ENCODE measurements around the gene KATNB1. TPM values are rescaled to one million over a fixed set of nuclear protein-coding genes. Genes with fewer than 3 reads are reported as not detected.
"Not testable (repeated sequence)": the region's sequence is repeated elsewhere in the genome, so short reads cannot be mapped to it uniquely, and the experiment has no call there.

Gene KATNB1
- total RNA-seq, 1 donor from 2014 or later = 23.6 TPM

DNA sequence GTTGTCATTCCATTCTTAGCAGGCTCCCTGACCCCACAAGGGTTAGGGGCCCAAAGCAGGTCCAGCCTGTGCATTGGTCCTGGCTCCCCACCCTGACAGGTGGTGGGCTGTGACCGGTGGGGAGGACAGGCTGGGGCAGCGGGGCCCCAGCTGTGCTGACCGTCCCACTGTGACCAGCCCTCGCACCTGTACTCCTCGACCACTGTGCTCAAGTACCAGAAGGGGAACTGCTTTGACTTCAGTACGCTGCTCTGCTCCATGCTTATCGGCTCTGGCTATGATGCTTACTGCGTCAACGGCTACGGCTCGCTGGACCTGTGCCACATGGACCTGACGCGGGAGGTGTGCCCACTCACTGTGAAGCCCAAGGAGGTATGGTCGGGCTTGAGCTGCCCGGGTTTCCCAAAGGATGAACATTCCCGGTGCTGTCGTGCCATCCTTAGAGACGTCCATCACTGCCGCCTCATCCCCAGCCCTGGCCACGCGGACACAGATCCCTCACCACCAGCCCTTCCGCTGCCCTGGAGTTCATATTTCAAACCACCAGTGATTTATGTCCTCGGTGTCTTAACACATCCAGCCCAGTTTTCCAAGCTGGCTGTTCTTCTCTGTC is 33.7 kb upstream of the KATNB1 start:
- DNase-seq (ENCODE audit: low read depth in 2 of 2) = no peak

DNA sequence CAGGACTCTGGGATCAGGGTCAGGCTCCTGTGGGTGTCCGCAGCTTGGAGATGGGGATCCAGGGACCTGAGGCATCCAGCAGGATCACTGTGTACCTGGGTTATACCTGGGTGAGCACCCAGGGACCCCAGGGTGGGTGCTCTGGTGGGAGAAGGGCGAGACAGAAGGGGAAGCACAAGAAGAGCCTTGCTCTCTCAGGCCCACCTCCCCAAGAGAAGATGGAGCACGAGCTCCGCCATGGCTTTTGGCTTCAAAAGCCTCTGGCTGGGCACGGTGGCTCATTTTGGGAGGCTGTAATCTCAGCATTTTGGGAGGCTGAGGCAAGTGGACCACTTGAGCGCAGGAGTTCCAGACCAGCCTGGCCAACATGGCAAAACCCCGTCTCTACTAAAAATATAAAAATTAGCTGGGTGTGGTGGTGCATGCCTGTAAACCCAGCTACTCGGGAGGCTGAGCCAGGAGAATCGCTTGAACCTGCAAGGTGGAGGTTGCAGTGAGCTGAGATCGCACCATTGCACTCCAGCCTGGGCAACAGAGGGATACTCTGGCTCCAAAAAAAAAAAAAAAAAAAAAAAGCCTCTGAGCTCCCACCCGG is 32.1 kb upstream of the KATNB1 start:
- no peak for DNase-seq (ENCODE audit: low read depth in 2 of 2)

DNA sequence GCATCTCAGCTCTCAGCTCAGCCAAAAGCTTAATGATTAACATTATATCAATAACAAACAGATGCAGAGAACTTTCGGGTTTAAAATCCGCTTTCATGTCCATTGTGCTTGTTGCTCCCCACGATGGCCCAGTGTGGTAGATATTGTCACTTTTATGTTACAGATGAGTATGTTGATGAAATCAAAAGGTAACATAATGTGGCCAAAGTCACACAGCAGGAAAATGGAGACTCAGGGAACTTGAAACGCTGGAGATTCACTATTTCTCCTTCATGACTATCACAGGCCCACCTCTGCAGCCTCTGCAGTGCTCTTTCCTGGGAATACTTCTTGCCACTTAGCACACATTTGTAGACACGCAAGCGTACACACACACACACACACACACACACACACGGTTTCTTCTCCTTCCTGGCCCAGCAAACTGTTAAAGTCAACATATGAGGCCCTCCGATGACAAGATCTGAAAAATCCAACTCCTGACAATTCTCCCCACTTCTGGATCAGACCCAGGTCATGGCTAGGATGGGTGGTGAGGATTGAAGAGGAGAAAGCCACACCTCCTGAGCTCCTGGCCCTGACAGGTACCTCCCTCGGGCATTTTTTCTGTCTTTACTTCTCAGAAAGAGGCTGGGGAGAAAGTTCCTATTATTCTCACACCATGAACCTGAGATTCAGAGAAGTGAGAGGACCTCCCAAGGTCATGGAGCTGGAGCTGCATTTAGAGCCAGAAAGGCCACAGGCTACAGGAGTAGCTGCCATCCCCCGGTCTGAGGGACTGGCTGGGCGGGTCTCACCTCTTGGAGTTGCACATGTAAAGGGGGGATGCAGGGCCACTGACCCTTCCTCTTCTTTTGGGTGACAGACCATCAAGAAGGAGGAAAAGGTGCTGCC is 31.3 kb upstream of the KATNB1 start:
- no peak for DNase-seq (ENCODE audit: low read depth in 2 of 2)

DNA sequence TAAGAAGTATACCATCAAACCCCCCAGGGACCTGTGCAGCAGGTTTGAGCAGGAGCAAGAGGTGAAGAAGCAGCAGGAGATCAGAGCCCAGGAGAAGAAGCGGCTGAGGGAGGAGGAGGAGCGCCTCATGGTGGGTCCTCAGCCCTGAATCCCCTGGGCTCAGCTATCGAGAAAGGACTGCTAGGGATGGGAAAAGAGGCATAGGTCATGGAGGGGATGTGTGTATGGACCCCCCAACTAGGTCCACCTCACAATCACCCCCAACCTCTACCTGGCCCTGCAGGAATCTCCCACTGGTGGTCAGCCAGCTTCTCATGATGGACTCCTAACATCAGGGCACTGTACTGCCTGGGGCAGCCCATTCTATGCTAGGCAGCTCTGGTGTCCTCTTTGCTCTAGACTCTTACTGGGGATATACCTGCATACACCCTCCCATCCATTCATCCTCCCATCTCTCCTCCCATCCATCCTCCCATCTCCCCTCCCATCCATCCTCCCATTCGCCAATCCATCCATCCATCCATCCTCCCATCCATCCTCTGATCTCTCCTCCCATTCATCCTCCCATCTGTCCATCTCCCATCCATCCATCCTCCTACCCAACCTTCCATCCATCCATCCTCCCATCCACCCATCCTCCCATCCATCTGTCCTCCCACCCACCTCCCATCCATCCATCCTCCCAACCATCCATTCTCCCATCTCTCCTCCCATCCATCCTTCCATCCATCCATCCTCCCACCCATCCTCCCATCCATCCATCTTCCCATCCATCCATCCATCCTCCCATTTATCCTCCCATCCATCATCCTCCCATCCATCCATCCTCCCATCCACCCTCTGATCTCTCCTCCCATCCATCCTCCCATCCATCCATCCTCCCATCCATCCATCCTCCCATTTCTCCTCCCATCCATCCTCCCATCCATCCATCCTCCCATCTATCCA is 30.4 kb upstream of the KATNB1 start:
- no peak for DNase-seq (ENCODE audit: low read depth in 2 of 2)

DNA sequence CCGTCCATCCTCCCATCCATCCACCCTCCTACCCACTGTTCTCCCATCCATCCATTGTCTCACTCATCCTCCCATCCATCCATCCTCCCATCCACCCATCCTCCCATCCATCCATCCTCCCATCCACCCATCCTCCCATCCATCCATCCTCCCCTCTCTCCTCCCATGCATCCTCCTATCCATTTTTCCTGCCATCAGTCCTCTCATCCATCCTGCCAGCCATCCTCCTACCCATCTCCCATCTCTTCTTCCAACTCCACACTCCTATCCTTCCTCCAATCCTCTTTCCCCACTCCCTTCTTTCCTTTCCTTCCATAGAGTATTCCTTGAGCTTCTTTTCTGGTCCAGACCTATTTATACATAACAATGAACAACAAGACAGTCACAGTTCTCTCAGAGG is 28.9 kb upstream of the KATNB1 start:
- DNase-seq (ENCODE audit: low read depth in 2 of 2) = no peak

DNA sequence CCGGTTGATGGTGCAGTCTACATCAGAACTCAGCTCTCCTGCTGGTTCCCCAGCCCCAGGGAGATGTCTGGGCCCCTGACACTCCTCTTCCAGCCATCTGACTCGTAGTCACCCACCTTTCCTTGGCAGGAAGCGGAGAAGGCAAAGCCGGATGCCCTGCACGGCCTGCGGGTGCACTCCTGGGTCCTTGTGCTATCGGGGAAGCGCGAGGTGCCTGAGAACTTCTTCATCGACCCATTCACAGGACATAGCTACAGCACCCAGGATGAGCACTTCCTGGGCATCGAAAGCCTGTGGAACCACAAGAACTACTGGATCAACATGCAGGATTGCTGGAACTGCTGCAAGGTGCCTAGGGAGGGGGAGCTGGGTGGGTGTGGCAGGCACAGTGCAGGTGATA is 28.2 kb upstream of the KATNB1 start:
- no peak for DNase-seq (ENCODE audit: low read depth in 2 of 2)

DNA sequence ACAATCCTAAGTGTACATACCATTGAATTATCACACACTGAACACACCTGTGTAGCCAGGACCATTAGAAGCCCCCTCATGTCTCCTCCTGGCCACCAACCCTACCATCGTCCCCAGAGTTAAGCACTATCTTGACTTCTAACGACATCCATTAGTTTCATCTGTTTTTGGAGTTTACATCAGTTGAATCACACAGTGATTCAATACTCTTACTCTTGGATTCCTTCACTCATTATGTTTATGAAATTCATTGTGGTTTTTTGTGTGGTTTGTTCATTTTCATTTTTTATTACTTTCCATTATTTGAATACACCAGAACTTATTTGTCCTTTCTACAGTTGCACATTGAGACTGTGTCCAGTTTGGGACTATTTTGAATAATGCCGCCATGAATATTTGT is 27.4 kb upstream of the KATNB1 start:
- DNase-seq (ENCODE audit: low read depth in 2 of 2) = no peak

DNA sequence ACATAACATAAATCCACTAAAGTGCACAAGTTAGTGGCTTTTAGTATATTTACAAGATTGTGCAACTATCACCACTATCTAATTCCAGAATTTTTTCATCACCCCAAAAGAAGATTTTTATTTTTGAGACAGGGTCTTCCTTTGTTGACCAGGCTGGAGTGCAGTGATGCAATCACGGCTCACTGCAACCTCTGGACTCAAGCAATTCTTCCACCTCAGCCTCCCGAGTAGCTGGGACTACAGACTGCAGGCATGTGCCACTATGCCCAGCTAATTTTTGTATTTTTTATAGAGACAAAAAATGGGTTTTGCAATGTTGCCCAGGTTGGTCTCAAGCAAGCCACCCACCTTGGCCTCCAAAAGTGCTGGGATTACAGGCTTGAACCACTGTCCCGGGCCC is 25.9 kb upstream of the KATNB1 start:
- DNase-seq (ENCODE audit: low read depth in 2 of 2) = no peak

DNA sequence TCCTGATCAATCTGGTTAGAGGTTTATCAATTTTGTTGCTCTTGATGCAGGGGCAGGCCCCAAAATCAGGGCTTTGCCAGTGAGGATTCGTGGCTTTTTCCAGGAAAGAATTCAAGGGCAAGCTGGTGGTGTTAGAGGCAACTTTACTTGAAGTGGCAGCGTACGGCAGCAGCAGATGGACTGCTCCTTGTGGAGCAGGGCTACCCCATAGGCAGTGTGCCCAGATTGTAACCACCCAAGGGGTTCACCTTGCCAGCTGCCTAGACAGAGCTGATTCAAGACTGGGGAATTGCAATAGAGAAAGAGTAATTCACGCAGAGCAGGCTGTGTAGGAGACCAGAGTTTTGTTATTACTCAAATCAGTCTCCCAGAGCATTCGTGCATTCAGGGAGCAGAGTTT is 24.2 kb upstream of the KATNB1 start:
- DNase-seq (ENCODE audit: low read depth in 2 of 2) = no peak

DNA sequence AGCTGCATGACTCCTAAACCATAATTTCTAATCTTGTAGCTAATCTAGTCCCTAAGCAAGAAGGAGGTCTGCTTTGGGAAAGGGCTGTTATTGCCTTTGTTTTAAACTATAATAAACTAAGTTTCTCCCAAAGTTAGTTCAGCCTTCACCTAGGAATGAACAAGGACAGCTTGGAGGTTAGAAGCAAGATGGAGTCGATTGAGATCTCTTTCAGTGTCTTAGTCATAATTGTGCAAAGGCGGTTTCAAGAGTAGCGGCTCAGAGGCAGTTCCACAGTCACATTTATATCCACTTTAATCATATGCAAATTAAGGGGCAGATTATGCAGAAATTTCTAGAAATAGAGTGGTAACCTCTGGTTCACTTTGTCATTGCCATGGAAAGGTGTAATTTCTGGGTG is 23.6 kb upstream of the KATNB1 start:
- no peak for DNase-seq (ENCODE audit: low read depth in 2 of 2)

DNA sequence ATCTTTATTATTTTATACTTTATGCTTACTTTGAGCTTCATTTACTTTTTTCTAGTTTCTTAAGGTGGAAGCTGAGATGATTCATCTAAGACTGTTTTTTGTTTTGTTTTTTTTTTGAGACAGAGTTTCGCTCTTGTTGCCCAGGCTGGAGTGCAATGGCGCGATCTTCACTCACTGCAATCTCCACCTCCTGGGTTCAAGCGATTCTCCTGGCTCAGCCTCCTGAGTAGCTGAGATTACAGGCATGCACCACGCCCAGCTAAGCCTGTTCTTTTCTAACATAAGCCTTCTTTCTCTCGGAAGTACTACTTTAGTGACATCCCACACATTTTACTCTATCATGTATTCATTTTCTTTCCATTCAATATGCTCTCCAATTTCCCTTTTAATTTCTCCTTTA is 23.0 kb upstream of the KATNB1 start:
- DNase-seq (ENCODE audit: low read depth in 2 of 2) = not testable (repeated sequence)

DNA sequence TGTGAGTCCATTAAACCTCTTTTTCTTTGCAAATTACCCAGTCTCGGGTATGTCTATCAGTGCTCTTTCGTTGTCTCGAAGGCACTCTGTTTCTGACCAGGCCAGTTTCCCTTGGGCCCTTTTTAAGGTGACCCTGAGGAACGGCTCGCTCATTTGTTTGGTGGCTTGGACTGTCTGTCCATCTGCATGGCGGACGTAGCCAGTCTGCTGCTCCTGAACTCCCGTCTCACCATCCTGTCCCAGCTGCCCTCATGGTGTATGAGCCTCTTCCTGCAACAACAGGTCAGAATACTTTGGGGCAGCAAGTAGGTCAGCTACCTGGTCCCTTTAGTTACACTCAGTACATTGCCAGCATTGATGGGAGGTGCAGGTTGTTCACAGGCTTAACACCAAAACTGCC is 22.0 kb upstream of the KATNB1 start:
- DNase-seq (ENCODE audit: low read depth in 2 of 2) = no peak

DNA sequence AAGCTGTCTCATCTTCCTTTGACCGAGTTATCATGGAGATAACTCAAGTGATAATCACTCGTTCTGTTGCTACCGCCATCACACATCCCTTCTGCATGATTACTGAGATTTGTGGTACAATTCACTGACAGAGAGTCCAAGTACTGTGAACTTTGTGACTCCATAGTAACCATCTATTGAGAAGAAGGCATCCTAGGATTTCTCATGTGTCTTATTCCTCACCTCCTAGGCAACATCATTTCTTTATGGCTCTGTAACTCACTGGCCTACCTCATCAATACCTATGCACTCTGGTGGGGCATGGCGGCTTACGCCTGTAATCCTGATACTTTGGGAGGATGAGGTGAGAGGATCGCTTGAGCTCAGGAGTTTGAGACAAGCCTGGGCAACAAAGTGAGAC is 21.5 kb upstream of the KATNB1 start:
- no peak for DNase-seq (ENCODE audit: low read depth in 2 of 2)

DNA sequence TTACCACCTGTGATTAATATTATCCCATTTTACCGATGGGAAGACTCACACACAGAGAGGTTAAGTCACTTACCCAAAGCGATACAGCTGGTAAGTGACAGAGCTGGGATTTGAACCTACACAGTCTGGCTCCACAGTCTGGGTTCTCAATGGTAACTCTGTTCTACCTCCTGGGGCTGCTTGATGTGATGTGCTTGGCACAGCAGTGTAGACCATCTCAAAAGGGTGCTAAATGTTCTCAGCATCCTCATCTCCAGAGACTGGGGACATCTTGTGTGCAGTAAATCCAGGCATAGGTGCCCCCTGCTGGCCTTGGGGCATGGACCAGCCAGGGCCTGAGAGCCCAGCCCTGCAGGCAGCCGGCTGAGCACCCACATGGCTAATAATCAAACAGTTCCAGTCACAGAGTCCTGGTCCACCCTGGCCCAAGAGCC is 15.4 kb upstream of the KATNB1 start:
- DNase-seq (ENCODE audit: low read depth in 2 of 2) = peak; percentile 55 to 69

DNA sequence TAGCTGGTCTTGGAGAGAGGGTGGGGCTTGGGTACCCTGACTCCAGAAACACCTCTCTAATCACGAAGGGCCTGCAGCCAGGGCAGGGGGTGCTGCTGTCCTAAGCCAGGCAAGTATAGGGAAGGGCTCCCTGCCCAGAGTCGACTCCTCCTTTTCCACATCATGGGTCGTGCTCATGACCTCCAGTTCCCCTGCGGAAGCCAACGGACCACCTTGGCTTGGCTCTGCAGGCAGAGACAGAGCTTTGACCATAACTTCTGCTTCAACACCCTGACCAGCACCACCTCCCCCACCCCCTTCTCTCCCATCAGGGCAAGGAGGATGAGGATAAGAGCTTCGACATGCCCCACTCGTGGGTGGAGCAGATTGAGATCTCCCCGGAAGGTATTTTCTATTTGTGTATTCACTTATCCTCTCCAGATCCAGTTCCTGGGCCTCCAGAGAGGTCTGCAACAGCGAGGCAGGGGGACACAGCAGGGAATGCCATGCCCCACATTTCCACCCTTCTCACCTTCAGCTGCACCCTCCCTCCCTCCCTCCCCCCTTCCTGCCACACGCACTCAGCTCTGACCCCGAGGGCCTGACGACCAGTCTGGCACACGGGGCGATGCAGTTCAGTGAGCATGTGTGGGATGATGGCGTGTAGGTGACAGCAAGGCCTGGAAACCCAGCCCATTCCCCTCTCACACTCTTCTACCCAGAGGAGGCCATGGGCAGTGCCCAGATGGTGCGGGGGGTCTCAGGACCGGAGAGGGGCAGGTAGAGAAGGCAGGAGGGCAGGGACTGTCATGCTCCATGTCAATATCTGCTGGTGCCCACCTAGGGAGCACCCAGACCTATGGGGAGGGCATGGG is 14.0 kb upstream of the KATNB1 start:
- DNase-seq (ENCODE audit: low read depth in 2 of 2) = no peak

DNA sequence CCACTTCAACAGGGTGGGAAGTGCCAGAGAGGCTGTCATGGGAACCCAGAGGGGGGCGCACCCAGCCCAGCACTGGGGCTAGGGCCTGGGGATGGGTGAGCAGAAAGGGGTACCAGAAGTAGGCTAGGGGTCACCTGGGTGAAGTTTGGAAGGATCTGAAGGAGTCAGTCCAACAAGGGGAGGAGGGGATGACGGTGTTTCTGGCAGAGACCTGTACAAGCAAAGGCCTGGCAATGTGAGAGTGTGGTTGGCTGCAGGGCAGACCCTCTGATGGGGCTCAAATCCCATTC is 13.4 kb upstream of the KATNB1 start:
- no peak for DNase-seq (ENCODE audit: low read depth in 2 of 2)

DNA sequence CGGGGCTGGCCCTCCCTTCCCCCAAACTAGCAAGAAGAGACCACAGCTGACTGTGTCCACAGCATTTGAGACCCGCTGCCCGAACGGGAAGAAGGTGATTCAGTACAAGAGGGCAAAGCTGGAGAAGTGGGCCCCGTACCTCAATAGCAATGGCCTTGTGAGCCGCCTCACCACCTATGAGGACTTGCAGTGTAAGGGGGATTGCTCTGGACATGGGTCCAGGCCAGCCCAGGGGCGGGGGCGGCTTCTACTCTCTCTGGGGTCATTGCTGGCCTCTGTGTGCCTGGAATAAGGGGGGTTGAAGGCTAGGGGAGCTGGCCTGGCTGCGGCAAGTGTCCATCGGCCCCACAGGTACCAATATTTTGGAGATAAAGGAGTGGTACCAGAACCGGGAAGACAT is 12.9 kb upstream of the KATNB1 start:
- no peak for DNase-seq (ENCODE audit: low read depth in 2 of 2)

DNA sequence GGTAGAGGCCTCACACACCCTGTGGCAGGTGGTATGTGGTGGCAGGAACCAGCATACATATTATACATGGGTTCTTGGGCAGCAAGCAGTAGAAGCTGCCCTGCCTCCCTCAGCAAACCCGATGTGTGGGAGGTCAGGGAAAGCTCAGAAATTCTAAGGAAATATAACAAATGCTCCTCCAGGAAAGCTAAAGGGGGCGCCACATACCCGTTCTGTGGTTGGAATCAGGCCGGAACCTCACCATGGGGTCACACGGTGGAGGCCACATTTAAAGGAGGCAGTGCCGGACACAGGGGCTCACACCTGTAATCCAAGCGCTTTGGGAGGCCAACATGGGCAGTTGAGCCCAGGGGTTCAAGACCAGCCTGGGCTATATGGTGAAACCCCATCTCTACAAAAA is 12.4 kb upstream of the KATNB1 start:
- DNase-seq (ENCODE audit: low read depth in 2 of 2) = peak in 1 of 2 donors; percentile 19

DNA sequence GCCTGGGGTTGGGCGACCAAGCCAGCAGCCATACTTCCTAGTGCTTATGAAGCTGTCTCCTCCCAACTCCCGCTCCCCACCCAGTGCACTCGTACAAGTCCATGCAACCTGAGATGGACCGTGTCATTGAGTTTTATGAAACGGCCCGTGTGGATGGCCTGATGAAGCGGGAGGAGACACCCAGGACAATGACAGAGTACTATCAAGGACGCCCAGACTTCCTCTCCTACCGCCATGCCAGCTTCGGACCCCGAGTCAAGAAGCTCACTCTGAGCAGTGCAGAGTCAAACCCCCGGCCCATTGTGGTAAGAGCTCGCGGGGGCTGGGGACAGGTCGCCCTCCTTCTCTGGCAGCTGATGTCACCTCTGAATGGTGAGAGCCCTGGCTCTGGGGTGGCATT is 11.0 kb upstream of the KATNB1 start:
- DNase-seq (ENCODE audit: low read depth in 2 of 2) = no peak

DNA sequence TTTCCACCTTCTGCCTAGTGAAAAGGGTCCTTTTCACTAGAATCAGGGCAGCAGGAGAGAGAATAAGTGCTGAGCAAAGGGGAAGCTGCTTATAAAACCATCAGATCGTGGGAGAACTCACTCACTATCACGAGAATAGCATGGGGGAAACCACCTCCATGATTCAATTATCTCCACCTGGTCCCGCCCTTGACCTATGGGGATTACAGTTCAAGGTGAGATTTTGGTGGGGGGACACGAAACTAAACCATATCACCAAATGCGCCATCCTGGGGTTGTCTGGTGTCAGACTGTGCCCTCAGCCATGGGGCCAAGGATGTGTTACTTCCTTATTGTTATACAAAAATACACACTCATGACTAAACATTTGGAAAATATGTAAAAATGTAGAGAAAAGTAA is 10.4 kb upstream of the KATNB1 start:
- DNase-seq (ENCODE audit: low read depth in 2 of 2) = no peak

DNA sequence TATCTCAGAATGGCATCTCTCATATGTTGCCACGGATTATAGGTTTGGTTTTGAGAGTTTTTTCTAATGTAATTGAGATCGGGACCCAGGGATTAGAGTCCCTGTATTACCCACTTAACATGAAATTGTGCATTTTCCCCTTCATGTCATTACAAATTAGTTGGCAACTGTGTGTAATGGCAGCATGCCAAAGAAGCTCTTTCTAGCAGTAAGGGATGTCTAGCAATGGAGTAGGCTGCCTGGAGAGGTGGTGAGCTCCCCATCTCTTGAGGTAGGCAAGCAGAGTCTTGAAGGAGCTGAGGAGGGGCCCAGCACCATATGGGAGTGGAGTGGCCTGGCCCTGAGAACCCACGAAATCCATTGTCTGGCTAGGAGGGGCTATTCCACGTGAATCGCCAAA is 10.0 kb upstream of the KATNB1 start:
- peak in 1 of 2 donors; percentile 11 for DNase-seq (ENCODE audit: low read depth in 2 of 2)
